H9 (cell line): ENCODE results near the gene TEX47. TPM values are rescaled to one million over a fixed set of nuclear protein-coding genes. Genes with fewer than 3 reads are reported as not detected.

Source experiments
- DNase-seq: peaks from one replicate; pipeline ENCODE4 v3.0.0-alpha.2; 2017
- H2AFZ ChIP-seq: one replicate; pipeline ENCODE4 v1.6.1; 2013; ENCODE audit warnings: mild to moderate bottlenecking, low read length, control low read depth, moderate library complexity
- H2AK5ac ChIP-seq: 2 replicates; pipeline ENCODE4 v1.6.1; 2013; ENCODE audit warnings: low read length, control low read depth, mixed read lengths; ENCODE audit not compliant: insufficient read length
- H2BK120ac ChIP-seq: one replicate; pipeline ENCODE4 v1.6.1; 2013; ENCODE audit warnings: low read depth, mild to moderate bottlenecking, low read length, control low read depth, inconsistent platforms; ENCODE audit not compliant: poor library complexity, severe bottlenecking
- H2BK12ac ChIP-seq: 2 replicates; pipeline ENCODE4 v1.6.1; 2013; ENCODE audit warnings: low read length, control low read depth, mixed read lengths, low read depth; ENCODE audit not compliant: insufficient read length
- H2BK15ac ChIP-seq: 2 replicates; pipeline ENCODE4 v1.6.1; 2013; ENCODE audit warnings: low read depth, low read length, control low read depth
- H2BK20ac ChIP-seq: one replicate; pipeline ENCODE4 v1.6.1; 2013; ENCODE audit warnings: low read depth, mild to moderate bottlenecking, low read length, control low read depth, inconsistent platforms; ENCODE audit not compliant: poor library complexity, severe bottlenecking
- H2BK5ac ChIP-seq: 2 replicates; pipeline ENCODE4 v1.6.1; 2013; ENCODE audit warnings: low read length, control low read depth, mixed read lengths; ENCODE audit not compliant: insufficient read length
- H3K14ac ChIP-seq: 2 replicates; pipeline ENCODE4 v1.6.1; 2013; ENCODE audit warnings: low read length, control low read depth; ENCODE audit not compliant: insufficient read depth
- H3K18ac ChIP-seq: 2 replicates; pipeline ENCODE4 v1.6.1; 2013; ENCODE audit warnings: low read depth, mild to moderate bottlenecking, mixed read lengths, low read length, control low read depth; ENCODE audit not compliant: insufficient read length
- H3K23ac ChIP-seq: 2 replicates; pipeline ENCODE4 v1.6.1; 2013; ENCODE audit warnings: low read length, control low read depth, mixed read lengths, low read depth; ENCODE audit not compliant: insufficient read length
- H3K23me2 ChIP-seq: 2 replicates; pipeline ENCODE4 v1.6.1; 2013; ENCODE audit warnings: low read depth, mild to moderate bottlenecking, mixed read lengths, low read length, control low read depth; ENCODE audit not compliant: insufficient read length, poor library complexity, severe bottlenecking
- H3K27ac ChIP-seq: 2 replicates; pipeline ENCODE4 v1.5.1; 2013; ENCODE audit warnings: low read length, control low read depth, mixed read lengths, low read depth; ENCODE audit not compliant: insufficient read length
- H3K27me3 ChIP-seq: 2 replicates; pipeline ENCODE4 v1.6.1; 2013; ENCODE audit warnings: low read length, control low read depth, inconsistent platforms; ENCODE audit not compliant: insufficient read depth
- H3K4ac ChIP-seq: 2 replicates; pipeline ENCODE4 v1.6.1; 2013; ENCODE audit warnings: low read depth, mild to moderate bottlenecking, control low read depth, inconsistent platforms, low read length, moderate library complexity
- H3K4me1 ChIP-seq: 2 replicates; pipeline ENCODE4 v1.6.1; 2013; ENCODE audit warnings: low read length, control low read depth, inconsistent platforms; ENCODE audit not compliant: insufficient read depth
- H3K4me2 ChIP-seq: 2 replicates; pipeline ENCODE4 v1.6.1; 2013; ENCODE audit warnings: low read length, control low read depth, mixed read lengths; ENCODE audit not compliant: insufficient read length, insufficient read depth
- H3K56ac ChIP-seq: 2 replicates; pipeline ENCODE4 v1.6.1; 2013; ENCODE audit warnings: low read depth, mild to moderate bottlenecking, mixed read lengths, low read length, control low read depth; ENCODE audit not compliant: insufficient read length
- H3K79me1 ChIP-seq: 2 replicates; pipeline ENCODE4 v1.6.1; 2013; ENCODE audit warnings: low read depth, mild to moderate bottlenecking, moderate library complexity, low read length, control low read depth, inconsistent platforms; ENCODE audit not compliant: insufficient read depth, poor library complexity, severe bottlenecking
- H3K79me2 ChIP-seq: 2 replicates; pipeline ENCODE4 v1.6.1; 2013; ENCODE audit warnings: low read length, control low read depth, inconsistent platforms; ENCODE audit not compliant: insufficient read depth
- H3K9ac ChIP-seq: 2 replicates; pipeline ENCODE4 v1.6.1; 2013; ENCODE audit warnings: low read length, control low read depth, mixed read lengths; ENCODE audit not compliant: insufficient read length; ENCODE audit errors: extremely low read depth
- H3K9me3 ChIP-seq: one replicate; pipeline ENCODE4 v1.6.1; 2013; ENCODE audit warnings: low read depth, low read length, inconsistent platforms; ENCODE audit not compliant: control insufficient read depth
- H3T11ph ChIP-seq: one replicate; pipeline ENCODE4 v1.6.1; 2013; ENCODE audit warnings: mild to moderate bottlenecking, low read length, control low read depth, inconsistent platforms
- H4K20me1 ChIP-seq: one replicate; pipeline ENCODE4 v1.6.1; 2013; ENCODE audit not compliant: control insufficient read depth, insufficient read length, insufficient read depth
- H4K5ac ChIP-seq: 2 replicates; pipeline ENCODE4 v1.6.1; 2013; ENCODE audit warnings: low read depth, mild to moderate bottlenecking, mixed read lengths, low read length, control low read depth; ENCODE audit not compliant: insufficient read length
- H4K8ac ChIP-seq: replicated peaks from 2 replicates; pipeline ENCODE4 v1.6.1; 2013; ENCODE audit warnings: low read length, control low read depth, mixed read lengths, low read depth; ENCODE audit not compliant: insufficient read length
- H4K91ac ChIP-seq: 2 replicates; pipeline ENCODE4 v1.6.1; 2013; ENCODE audit warnings: low read depth, mild to moderate bottlenecking, moderate library complexity, mixed read lengths, low read length, control low read depth; ENCODE audit not compliant: insufficient read length
- H3K27ac Mint-ChIP-seq, 3 experiments: 2 replicates in 2 of 3; 3 replicates in 1 of 3; pipeline ENCODE4 v1.8.0; 2020 to 2021; ENCODE audit warnings: mixed read lengths in 3 of 3, mild to moderate bottlenecking in 1 of 3, moderate library complexity in 1 of 3
- H3K27me3 Mint-ChIP-seq: 2 replicates; pipeline ENCODE4 v1.8.0; 2021; ENCODE audit warnings: low read depth, mild to moderate bottlenecking, moderate library complexity, mixed read lengths
- H3K36me3 Mint-ChIP-seq, 3 experiments: 2 replicates in 2 of 3; 3 replicates in 1 of 3; pipeline ENCODE4 v1.8.0; 2020 to 2021; ENCODE audit warnings: low read depth in 3 of 3, mixed read lengths in 3 of 3; ENCODE audit not compliant: insufficient read depth in 1 of 3
- H3K4me1 Mint-ChIP-seq, 2 experiments: 2 replicates each; pipeline ENCODE4 v1.8.0; 2020; ENCODE audit warnings: mixed read lengths in 2 of 2
- H3K4me3 Mint-ChIP-seq, 2 experiments: 2 replicates in 1 of 2; 3 replicates in 1 of 2; pipeline ENCODE4 v1.8.0; 2020 to 2021; ENCODE audit warnings: mild to moderate bottlenecking in 2 of 2, mixed read lengths in 2 of 2, moderate library complexity in 1 of 2
- H3K9me3 Mint-ChIP-seq, 2 experiments: 2 replicates in 1 of 2; 3 replicates in 1 of 2; pipeline ENCODE4 v1.8.0; 2020; ENCODE audit warnings: mild to moderate bottlenecking in 2 of 2, mixed read lengths in 2 of 2, moderate library complexity in 1 of 2
- total RNA-seq: library from RNA; stranded (reverse); gene quantifications from 2 replicates; pipeline ENCODE4 v1.2.1, GENCODE V29; 2021
- TF ChIP-seq, protein P1 (sequence below): fragments of 200-600 bp; sonication (generic); conservative IDR thresholded peaks from 3 replicates; pipeline ENCODE4 v1.8.0; 2021; ENCODE audit warnings: antibody characterized with exemption, mild to moderate bottlenecking

Gene TEX47
- total RNA-seq, 1 experiment from 2014 or later = not detected

- no peak overlapping the region for H2AFZ ChIP-seq
- no peaks in the 10 kb centered on the region for H3K4me1 Mint-ChIP-seq
- H4K91ac ChIP-seq = no peak overlapping the region
- no peak overlapping the region for H2BK12ac ChIP-seq
- H3K27me3 ChIP-seq = no peaks in the 10 kb centered on the region
- no peak overlapping the region for H3K27ac Mint-ChIP-seq
- no peaks in the 10 kb centered on the region for H4K20me1 ChIP-seq
- no peaks in the 10 kb centered on the region for H3K4me1 ChIP-seq
- H3K79me1 ChIP-seq = no peaks in the 10 kb centered on the region
- no peaks in the 10 kb centered on the region for H3K9me3 ChIP-seq
- no peak overlapping the region for H4K8ac ChIP-seq
- no peak overlapping the region for H2BK120ac ChIP-seq
- no peak for DNase-seq
- H3K4me3 Mint-ChIP-seq = no peak overlapping the region
- no peak overlapping the region for H3T11ph ChIP-seq
- H3K79me2 ChIP-seq = no peaks in the 10 kb centered on the region
- no peak overlapping the region for H2BK5ac ChIP-seq
- no peaks in the 10 kb centered on the region for H3K27me3 Mint-ChIP-seq
- H3K27ac ChIP-seq = no peak overlapping the region
- H3K9me3 Mint-ChIP-seq = no peaks in the 10 kb centered on the region
- no peak overlapping the region for H3K14ac ChIP-seq
- no peak overlapping the region for H3K23ac ChIP-seq
- H2BK20ac ChIP-seq = no peak overlapping the region
- H3K36me3 Mint-ChIP-seq = no peaks in the 10 kb centered on the region
- no peak overlapping the region for H4K5ac ChIP-seq
- H3K23me2 ChIP-seq = no peaks in the 10 kb centered on the region
- TF ChIP-seq, protein P1, sequence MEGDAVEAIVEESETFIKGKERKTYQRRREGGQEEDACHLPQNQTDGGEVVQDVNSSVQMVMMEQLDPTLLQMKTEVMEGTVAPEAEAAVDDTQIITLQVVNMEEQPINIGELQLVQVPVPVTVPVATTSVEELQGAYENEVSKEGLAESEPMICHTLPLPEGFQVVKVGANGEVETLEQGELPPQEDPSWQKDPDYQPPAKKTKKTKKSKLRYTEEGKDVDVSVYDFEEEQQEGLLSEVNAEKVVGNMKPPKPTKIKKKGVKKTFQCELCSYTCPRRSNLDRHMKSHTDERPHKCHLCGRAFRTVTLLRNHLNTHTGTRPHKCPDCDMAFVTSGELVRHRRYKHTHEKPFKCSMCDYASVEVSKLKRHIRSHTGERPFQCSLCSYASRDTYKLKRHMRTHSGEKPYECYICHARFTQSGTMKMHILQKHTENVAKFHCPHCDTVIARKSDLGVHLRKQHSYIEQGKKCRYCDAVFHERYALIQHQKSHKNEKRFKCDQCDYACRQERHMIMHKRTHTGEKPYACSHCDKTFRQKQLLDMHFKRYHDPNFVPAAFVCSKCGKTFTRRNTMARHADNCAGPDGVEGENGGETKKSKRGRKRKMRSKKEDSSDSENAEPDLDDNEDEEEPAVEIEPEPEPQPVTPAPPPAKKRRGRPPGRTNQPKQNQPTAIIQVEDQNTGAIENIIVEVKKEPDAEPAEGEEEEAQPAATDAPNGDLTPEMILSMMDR = no peak
- no peak overlapping the region for H3K18ac ChIP-seq
- no peak overlapping the region for H3K9ac ChIP-seq
- H3K56ac ChIP-seq = no peak overlapping the region
- H2AK5ac ChIP-seq = no peak overlapping the region
- H3K4ac ChIP-seq = no peak overlapping the region
- no peak overlapping the region for H3K4me2 ChIP-seq
- H2BK15ac ChIP-seq = no peak overlapping the region
Measured at GRCh38 chr7:88775838-88776237, 19.7 kb downstream of the TEX47 start.
